GM12878 (cell line): Measurements from ENCODE around the gene UBASH3A. TPM values are rescaled to one million over a fixed set of nuclear protein-coding genes. Genes with fewer than 3 reads are reported as not detected.

Experiments
- ATAC-seq: fragments of 200-7000 bp; cut with Tn5 transposase; 3 replicates; pipeline ENCODE4 v1.9.1; 2020; ENCODE audit warnings: mild to moderate bottlenecking, moderate library complexity
- BruUV-seq: library from RNA; stranded (reverse); fragments of 400-500 nt; replicated peaks from 2 replicates; lab custom pipeline; 2021; lab: Mats Ljungman, UMichigan
- CTCF ChIA-PET: fragments of 300-600 bp; sonication (Branson Sonifier 250); formaldehyde crosslinking; extraction: SDS; loops from one replicate; lab custom pipeline; 2021; ENCODE audit warnings: inconsistent platforms; lab: Yijun Ruan, JAX
- POLR2A ChIA-PET: fragments of 350-600 bp; formaldehyde crosslinking; extraction: SDS; loops from one replicate; lab custom pipeline; 2021; ENCODE audit warnings: inconsistent platforms; lab: Charles Lee
- RAD21 ChIA-PET: fragments of 300-600 bp; sonication (Branson Sonifier 250); formaldehyde crosslinking; loops from one replicate; lab custom pipeline; 2023; ENCODE audit warnings: antibody characterized with exemption; ENCODE audit not compliant: unreplicated experiment; lab: Charles Lee
- SMC1A ChIA-PET: fragments of 300-600 bp; sonication (Branson Sonifier 250); formaldehyde crosslinking; loops from one replicate; lab custom pipeline; 2023; ENCODE audit not compliant: unreplicated experiment, uncharacterized antibody; lab: Charles Lee
- DNase-seq: peaks from one replicate; pipeline ENCODE4 v3.0.0-alpha.2; 2011; ENCODE audit warnings: low read depth, low spot score
- FAIRE-seq: peaks from 3 replicates; lab custom pipeline; 2011; peaks lifted over from hg19 to GRCh38; lab: Jason Lieb, UNC
- H2AFZ ChIP-seq: 2 replicates; pipeline ENCODE4 v1.6.0; 2011; ENCODE audit warnings: low read depth, low read length, control low read depth; ENCODE audit not compliant: control insufficient read depth
- H3K27ac ChIP-seq: 2 replicates; pipeline ENCODE4 v1.5.1; 2011; ENCODE audit warnings: control low read depth; ENCODE audit not compliant: control insufficient read depth, insufficient read depth
- H3K27me3 ChIP-seq, 2 experiments: replicated peaks in 1 of 2; 2 replicates each; pipeline versions ENCODE4 v1.6.0 to v1.6.1; 2011; ENCODE audit warnings: low read length in 1 of 2; ENCODE audit not compliant: control insufficient read depth in 2 of 2, insufficient read depth in 2 of 2
- H3K36me3 ChIP-seq, 2 experiments: 2 replicates each; pipeline ENCODE4 v1.5.1; 2011; ENCODE audit warnings: low read length in 1 of 2; ENCODE audit not compliant: control insufficient read depth in 2 of 2, insufficient read depth in 2 of 2
- H3K4me1 ChIP-seq: 2 replicates; pipeline ENCODE4 v1.6.1; 2011; ENCODE audit warnings: mild to moderate bottlenecking, low read length, moderate library complexity, mixed read lengths; ENCODE audit not compliant: control insufficient read depth, insufficient read depth
- H3K4me2 ChIP-seq: 2 replicates; pipeline ENCODE4 v1.6.0; 2011; ENCODE audit warnings: control low read depth; ENCODE audit not compliant: control insufficient read depth, insufficient read depth
- H3K4me3 ChIP-seq: fragments of 200-600 bp; sonication (generic); 2 replicates; pipeline ENCODE4 v1.5.1; 2016
- H3K79me2 ChIP-seq: 2 replicates; pipeline ENCODE4 v1.6.0; 2011; ENCODE audit warnings: low read length; ENCODE audit not compliant: control insufficient read depth, insufficient read depth
- H3K9ac ChIP-seq: 2 replicates; pipeline ENCODE4 v1.8.0; 2011; ENCODE audit warnings: low read length, control low read depth, mixed read lengths; ENCODE audit not compliant: control insufficient read depth, insufficient read depth
- H3K9me3 ChIP-seq: replicated peaks from 3 replicates; pipeline ENCODE4 v1.5.1; 2011; ENCODE audit warnings: mild to moderate bottlenecking, low read length; ENCODE audit not compliant: control insufficient read depth, insufficient read depth
- H4K20me1 ChIP-seq: 2 replicates; pipeline ENCODE4 v1.6.0; 2011; ENCODE audit not compliant: control insufficient read depth, insufficient read depth
- CUX1 ChIP-seq: IDR thresholded peaks from 2 replicates; pipeline ENCODE4 v1.6.1; 2012; ENCODE audit warnings: improper control_type of control experiment, low read depth, low read length; ENCODE audit not compliant: insufficient replicate concordance
- MXI1 ChIP-seq: fragments of 150-350 bp; IDR thresholded peaks from 2 replicates; pipeline ENCODE4 v1.6.1; 2011; ENCODE audit warnings: low read depth, mild to moderate bottlenecking, inconsistent platforms, low read length, improper control_type of control experiment
- MYB ChIP-seq: fragments of 150-350 bp; IDR thresholded peaks from 2 replicates; pipeline ENCODE4 v1.6.1; 2014; ENCODE audit warnings: mild to moderate bottlenecking, low read depth, low read length, borderline replicate concordance
- NR2C1 ChIP-seq: fragments of 450-650 bp; IDR thresholded peaks from 2 replicates; pipeline ENCODE4 v1.6.1; 2017; ENCODE audit warnings: antibody characterized with exemption, mild to moderate bottlenecking, moderate library complexity
- NR2C2 ChIP-seq: IDR thresholded peaks from 2 replicates; pipeline ENCODE4 v1.6.1; 2011; ENCODE audit warnings: borderline replicate concordance, low read depth; ENCODE audit not compliant: control insufficient read depth, insufficient read length
- NRF1 ChIP-seq: conservative IDR thresholded peaks from 2 replicates; pipeline ENCODE4 v1.6.1; 2011; ENCODE audit warnings: mild to moderate bottlenecking, low read depth, low read length, improper control_type of control experiment
- ZBTB11 ChIP-seq: fragments of 450-650 bp; formaldehyde crosslinking; IDR thresholded peaks from 2 replicates; pipeline ENCODE4 v1.5.0; 2022; ENCODE audit warnings: mild to moderate bottlenecking, missing genetic modification characterization
- WGBS: methylation state at CpG from one replicate; pipeline ENCODE4 v1.1.6; 2016; ENCODE audit warnings: low lambda C conversion rate; ENCODE audit not compliant: insufficient replicate concordance, insufficient coverage; ENCODE audit errors: missing lambda C conversion rate; 5-methylcytosine and 5-hydroxymethylcytosine counted together
- in situ Hi-C: fragments of 300-500 bp; cut with MboI; formaldehyde crosslinking; loops from 9 replicates; pipeline ENCODE4 v1.14.3; 2018; ENCODE audit warnings: mixed read lengths
- intact Hi-C: fragments of 100-400 bp; cut with micrococcal nuclease; formaldehyde crosslinking; loops from one replicate; pipeline ENCODE4 v1.14.2; 2022; ENCODE audit not compliant: unreplicated experiment
- polyA plus RNA-seq, 11 experiments: library from polyadenylated mRNA; depleted of rRNA in 4 of 11; unstranded in 6 of 11; stranded (reverse) in 5 of 11; fragments of >200 nt; fragmentation: Nextera tagmentation in 4 of 11; fragmentation: Illumina TruSeq in 1 of 11; extraction: Ambion mirVana in 4 of 11; extraction: Trizol in 1 of 11; gene quantifications; 1 replicate in 1 of 11; 2 replicates in 10 of 11; pipeline versions ENCODE4 v1.2.1 to v1.2.3, GENCODE V29; 2011 to 2016; ENCODE audit warnings: inconsistent platforms in 2 of 11, missing spikeins in 2 of 11, low read depth in 1 of 11
- total RNA-seq, 4 experiments: library from RNA; depleted of rRNA in 3 of 4; stranded (reverse); fragments of >200 nt in 3 of 4; fragmentation: Illumina TruSeq in 1 of 4; extraction: Trizol in 1 of 4; gene quantifications; 2 replicates each; pipeline versions ENCODE4 v1.2.1 to v1.2.3, GENCODE V29; 2013 to 2021

Gene UBASH3A
- total and polyA plus RNA-seq, 10 of the 15 experiments (the other 5 are each of a cell fraction or from before 2014, with no cell fraction given), result 0.04 to 0.39 (median 0.23) TPM; not detected in 1

GRCh38 chr21:42406866-42407265 is 3.2 kb downstream of the UBASH3A start:
- ChIA-PET RAD21 (no interaction called here), POLR2A (no interaction called here), CTCF (no interaction called here)

More at GRCh38 chr21:42406866-42407265, 3.2 kb downstream of the UBASH3A start:
- BruUV-seq, result no TSS peak
- WGBS, result 43% methylated on average over 7 of the region's 7 CpGs
- no peaks in the 10 kb centered on the region for H4K20me1 ChIP-seq
- no peaks in the 10 kb centered on the region for H3K36me3 ChIP-seq
- TF ChIP-seq NR2C1, result no peak
- TF ChIP-seq MYB, result no peak
- TF ChIP-seq NRF1, result no peak
- TF ChIP-seq NR2C2, result no peak
- no peak for TF ChIP-seq ZBTB11 (CRISPR knock-in tag)
- TF ChIP-seq CUX1, result no peak
- no peak for TF ChIP-seq MXI1
- H3K9me3 ChIP-seq, result no peaks in the 10 kb centered on the region; the same call in 1 of the 3 replicates
- SMC1A ChIA-PET, result no interaction called here
- H3K79me2 ChIP-seq, result no peaks in the 10 kb centered on the region
- peaks cover 2% of the 10 kb centered on the region; the same call in 1 of the 2 replicates for H3K4me1 ChIP-seq
- intact Hi-C loops (no loop called here), in situ Hi-C loops (no loop called here)
- H3K27ac ChIP-seq, result no peak overlapping the region
- no peak overlapping the region for H3K4me2 ChIP-seq
- no peak overlapping the region for H3K9ac ChIP-seq
- H3K4me3 ChIP-seq, result no peak overlapping the region
- ATAC-seq (no peak), DNase-seq (no peak), FAIRE-seq (no peak)
- H3K27me3 ChIP-seq, result no peaks in the 10 kb centered on the region
- H2AFZ ChIP-seq, result no peak overlapping the region
